Prostate gland (tissue), 2 donors: Measurements from ENCODE around the gene NDC80.

Experiments used
- CTCF ChIP-seq, 4 experiments: fragments of 200-600 bp in 2 of 4; fragments of 450-650 bp in 2 of 4; sonication (generic) in 2 of 4; IDR thresholded peaks; 1 replicate in 3 of 4; 2 replicates in 1 of 4; pipeline ENCODE4 v1.5.1; 2016 to 2019; ENCODE audit warnings: antibody characterized with exemption in 4 of 4, mild to moderate bottlenecking in 2 of 4, moderate library complexity in 2 of 4
- POLR2A ChIP-seq: fragments of 450-650 bp; IDR thresholded peaks from one replicate; pipeline ENCODE4 v1.6.1; 2016; ENCODE audit warnings: antibody characterized with exemption, mild to moderate bottlenecking
- POLR2AphosphoS5 ChIP-seq: sonication (generic); formaldehyde crosslinking; IDR thresholded peaks from one replicate; pipeline ENCODE4 v1.6.1; 2017; ENCODE audit warnings: antibody characterized with exemption

- TF ChIP-seq CTCF (IDR thresholded peaks at IDR 0.05) (no peak), POLR2A (no peak), POLR2AphosphoS5 (no peak)
These were observed 2.1 kb downstream of the NDC80 start for GRCh38 chr18:2573408-2573807.
